Erythroblast (primary cell): ENCODE measurements around the gene DCAF4.

Experiments used
- GATA1 ChIP-seq: IDR thresholded peaks from 2 replicates; pipeline ENCODE4 v1.6.1; 2011; ENCODE audit warnings: low read depth, mild to moderate bottlenecking, control low read depth, low read length, moderate library complexity
- POLR2A ChIP-seq: IDR thresholded peaks from 2 replicates; pipeline ENCODE4 v1.6.1; 2011; ENCODE audit warnings: mild to moderate bottlenecking, low read length

- TF ChIP-seq POLR2A = no peak
- no peak for TF ChIP-seq GATA1
Observed at GRCh38 chr14:72948481-72949138, 22.3 kb downstream of the DCAF4 start.
